T-helper 22 cell (primary cell): ENCODE results near the gene MRGPRF.
"Not testable (repeated sequence)": the region's sequence is repeated elsewhere in the genome, so short reads cannot be mapped to it uniquely, and the experiment has no call there.

Experiments
- DNase-seq: peaks from one replicate; pipeline ENCODE4 v3.0.0-alpha.2; 2020; ENCODE audit warnings: low read depth

The MRGPRF gene

DNA sequence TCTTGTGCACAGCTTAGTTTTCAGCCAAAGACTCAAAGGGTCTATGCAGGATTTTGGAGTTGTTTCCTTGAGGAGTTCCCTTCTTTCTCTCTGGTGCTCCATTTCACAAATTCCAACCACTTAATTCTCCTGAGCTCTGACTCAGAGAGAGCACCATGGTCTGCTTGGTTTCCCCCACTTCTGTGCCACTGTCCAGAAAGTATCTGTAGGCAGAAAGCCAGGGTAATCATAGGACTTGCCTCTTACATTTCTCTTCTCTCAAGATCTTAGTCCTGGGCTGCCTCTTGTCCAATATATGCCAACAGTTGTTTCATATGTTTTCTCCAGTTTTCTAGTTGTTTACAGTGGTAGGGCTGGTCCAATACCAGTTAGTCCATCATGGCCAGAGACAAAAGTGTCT lies 25.8 kb downstream of the MRGPRF start:
- no peak for DNase-seq

DNA sequence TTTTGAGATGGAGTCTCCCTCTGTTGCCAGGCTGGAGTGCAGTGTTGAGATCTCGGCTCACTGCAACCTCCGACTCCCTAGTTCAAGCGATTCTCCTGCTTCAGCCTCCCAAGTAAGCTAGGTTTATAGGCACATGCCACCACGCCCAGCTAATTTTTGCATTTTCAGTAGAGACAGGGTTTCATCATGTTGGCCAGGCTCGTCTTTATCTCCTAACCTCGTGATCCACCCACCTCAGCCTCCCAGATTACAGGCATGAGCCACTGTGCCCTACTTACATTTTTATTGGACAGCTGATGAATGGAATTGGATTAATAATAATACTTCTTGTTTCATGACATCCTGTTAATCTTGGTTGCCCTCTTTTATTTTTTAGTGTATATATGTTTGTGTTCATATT lies 29.2 kb downstream of the MRGPRF start:
- DNase-seq: no peak

DNA sequence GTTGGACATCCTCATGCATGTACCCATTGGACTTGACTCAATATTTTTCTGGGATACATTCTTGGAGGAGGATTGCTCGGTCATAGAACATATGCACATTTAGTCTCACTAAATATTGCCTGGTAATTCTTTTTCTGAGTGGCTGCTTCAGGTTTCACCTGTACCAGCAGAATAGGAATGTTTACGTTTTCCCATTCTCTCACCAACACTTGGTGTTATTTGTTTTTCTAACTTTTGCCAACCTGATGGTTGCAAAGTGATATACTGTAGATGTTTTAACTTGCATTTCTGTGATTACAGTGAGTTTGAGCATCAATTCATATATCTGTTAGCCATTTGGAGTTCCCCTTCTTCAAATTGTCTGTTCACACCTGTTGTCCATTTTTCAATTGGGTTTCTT lies 30.9 kb downstream of the MRGPRF start:
- no peak for DNase-seq

DNA sequence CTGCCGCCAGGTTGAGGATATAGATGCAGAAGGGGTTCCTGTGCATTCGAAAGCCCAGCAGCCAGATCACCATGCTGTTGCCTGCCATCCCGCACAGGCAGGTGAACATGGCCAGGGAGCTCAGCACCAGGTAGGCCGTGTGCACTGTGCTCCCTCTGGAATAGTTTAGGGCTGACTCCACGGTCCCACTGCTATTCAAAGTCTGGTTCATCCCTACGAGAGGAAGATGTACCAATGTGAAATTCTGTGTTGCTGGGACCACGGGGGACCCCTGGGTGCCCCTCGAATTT lies 32.3 kb downstream of the MRGPRF start, which contains the start of gene MRGPRD:
Gene MRGPRD (minus strand): TSS at position 211 of the 290 bp plus-strand sequence. CDS start 0 bp downstream, at position 211.
- DNase-seq: no peak

DNA sequence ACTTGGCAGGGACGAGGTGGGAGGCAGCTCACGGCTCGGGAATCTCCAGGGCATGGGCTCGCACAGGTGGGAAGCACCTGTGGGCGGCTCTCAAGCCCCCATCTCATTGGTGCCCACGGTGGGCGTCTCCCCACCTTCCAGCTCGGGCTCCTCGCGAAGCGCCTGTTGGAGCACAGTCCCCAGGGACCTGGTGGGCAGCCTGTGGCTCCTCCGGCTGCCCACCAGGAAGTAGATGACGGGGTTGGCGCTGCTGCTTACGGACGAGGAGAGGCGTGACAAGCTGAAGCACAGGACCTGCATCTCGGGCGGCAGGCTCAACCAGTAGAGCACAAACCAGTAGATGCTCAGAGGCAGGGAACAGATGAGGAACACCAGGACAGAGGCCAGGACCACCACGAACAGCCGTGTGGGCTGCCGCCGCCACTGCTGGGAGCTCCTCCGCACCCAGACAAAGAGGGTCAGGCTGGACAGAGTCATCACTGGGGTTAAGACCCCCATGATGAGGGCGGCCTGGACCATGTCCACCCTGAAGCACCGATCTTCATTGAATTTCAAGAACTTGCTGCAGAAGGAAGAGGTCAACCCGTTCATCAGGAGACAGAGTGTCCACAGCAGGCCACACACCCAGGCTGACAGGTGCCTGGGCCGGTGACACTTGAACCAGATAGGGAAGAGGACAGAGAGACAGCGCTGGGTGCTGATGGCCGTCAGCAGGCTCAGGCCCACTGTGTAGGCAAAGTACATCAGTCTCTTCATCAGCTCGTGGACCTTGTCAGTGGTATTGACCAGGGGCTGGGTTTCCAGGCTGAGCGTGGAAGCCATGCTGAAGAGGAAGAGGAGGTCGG lies 32.9 kb downstream of the MRGPRF start:
- no peak for DNase-seq

DNA sequence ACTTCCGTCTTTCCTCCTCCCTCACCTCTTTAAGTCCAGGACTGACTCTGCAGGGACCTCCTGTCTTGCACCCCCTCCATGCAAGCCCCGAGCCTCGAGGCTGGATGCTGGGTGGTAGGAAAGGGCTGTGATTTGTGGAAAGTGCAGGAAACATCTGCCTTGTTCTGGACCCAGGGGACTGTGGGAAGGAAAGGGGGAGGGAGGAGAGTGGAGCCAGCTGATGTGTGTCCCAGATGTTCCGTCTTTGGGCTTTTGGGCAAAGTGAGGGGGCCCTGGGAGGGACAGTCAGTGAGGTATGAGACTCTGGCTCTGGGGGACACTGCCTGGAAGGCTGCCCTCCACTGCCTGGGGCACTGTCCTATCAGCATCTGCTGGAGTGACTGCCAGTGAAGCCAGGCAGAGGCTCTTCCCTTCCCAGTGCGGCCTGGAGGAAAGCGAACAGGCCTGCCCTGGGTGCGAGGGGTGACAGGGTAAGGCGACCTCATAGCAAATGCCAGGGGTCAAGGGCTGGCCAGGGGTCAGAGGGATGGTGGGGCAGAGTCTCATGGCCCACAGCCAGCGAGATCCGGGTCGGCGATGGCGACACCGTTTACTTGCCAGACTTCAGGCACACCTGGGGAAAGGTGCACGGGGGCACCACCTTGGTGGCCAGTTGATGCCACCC lies 34.0 kb downstream of the MRGPRF start:
- DNase-seq: no peak

DNA sequence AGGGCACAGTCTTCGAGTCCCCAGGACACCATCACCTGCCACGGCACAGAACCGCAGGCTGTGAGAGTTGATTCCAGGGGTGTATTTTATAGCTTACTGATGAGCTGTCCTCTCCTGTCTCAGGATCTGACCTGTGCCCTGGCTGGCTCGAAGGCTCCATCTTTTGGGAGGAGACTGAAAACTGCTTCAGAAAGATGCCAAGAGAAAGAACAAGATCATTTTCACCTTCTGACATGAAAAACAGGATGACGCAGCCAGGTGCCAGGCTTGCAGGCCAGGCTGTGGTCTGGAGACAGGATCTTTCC lies 34.5 kb downstream of the MRGPRF start:
- no peak for DNase-seq

DNA sequence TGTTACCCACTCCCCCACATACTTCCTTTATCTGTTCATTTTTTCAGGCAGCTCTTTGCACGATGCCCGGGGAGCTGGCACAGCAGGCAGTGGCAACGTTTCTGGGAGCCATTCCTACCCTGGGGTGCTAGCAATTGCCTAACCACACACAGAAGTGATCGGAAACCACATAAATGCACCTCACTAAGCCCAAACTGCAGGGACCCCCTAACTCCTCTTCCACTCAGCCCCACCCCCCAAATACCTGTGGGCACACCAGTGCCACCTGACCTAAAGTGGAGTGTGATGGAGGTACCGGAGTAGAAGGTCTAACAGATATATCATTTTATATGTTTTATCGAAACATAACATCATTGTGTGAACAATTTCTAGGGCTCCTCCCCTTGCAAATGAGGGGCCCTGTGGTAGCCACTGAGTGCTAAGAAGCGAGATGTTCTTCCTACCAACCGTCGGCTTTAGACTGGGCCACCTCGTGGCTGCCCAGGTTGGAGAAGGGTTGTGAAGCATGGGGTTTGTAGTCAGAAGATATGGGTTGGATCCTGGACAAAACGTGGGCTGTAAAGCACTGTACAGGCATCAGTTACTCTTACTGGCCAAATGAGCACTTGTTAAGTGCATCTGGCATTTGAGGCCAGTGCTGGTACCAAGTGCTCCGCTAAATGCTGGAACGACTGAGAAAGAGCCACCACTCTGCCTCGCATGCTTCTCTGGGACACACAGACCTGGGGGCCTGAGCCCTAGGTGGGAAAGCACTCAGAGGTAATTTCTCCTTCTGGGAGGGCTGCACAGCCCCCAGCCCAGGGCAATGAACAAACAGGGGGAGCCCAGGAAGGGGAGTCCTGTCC lies 35.0 kb downstream of the MRGPRF start:
- no peak for DNase-seq

DNA sequence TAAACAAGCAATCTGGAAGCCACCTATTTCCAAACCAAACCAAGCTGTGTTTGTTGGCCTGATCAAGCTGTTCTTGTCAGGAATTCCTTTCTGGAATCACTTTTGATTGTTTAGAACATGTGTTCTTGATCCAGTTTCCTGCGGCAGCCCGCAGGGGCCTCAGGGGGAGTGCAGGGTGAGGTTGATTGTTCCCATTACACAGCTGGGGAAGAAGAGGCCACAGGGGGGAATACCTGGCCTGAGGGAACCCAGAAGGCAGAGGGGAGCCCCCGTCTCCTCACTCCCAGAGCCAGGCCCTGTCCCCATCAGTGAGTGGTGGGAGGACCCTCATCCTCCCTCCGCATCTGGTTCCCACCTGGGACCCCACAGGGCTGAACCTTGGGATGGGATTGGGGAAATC lies 36.5 kb downstream of the MRGPRF start:
- no peak for DNase-seq

DNA sequence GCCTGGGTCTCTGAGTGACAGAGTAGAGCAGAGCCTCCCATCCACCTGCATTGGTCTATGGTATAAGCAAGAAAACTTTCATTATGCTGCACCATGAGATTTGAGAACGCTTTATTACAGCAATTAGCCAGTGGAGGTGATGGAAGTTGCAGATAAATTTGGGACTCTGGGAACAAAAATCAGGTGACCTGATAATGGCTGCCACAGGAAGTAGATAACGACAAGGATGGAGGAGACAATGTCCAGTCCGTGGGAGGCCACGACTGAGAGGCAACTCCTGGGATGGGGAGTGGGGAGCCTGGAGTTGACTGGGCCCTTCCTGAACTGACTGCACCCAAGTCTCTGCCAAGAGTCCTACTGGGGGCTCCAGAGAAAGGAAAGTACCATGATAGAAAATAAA lies 37.0 kb downstream of the MRGPRF start:
- DNase-seq: no peak

DNA sequence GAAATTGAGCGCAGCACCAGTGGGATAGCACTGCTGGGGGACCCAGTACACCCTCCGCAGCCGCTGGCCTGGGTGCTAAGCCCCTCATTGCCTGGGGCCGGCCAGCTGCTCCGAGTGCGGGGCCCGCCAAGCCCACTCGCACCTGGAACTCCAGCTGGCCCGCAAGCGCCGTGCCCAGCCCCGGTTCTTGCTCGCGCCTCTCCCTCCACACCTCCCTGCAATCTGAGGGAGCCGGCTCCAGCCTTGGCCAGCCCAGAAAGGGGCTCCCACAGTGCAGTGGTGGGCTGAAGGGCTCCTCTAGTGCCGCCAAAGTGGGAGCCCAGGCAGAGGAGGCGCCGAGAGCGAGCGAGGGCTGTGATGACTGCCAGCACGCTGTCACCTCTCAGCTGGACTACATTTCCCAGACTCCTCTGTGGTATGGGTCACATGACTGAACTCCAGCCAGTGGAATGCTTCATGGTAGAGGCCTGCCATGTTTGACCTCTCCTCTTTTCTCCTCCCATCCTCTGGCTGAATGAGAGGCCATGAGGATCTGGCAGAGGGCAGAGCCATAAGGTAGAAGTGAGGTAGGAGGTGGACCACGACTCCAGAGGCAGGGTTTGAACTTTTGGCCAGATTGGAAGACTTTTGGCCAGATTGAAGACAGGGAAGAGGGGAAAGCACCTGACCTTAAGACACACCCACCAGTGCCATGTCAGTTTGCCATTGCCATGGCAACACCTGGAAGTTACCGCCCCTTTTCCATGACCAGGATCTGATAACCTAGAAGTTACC lies 38.4 kb downstream of the MRGPRF start:
- no peak for DNase-seq

DNA sequence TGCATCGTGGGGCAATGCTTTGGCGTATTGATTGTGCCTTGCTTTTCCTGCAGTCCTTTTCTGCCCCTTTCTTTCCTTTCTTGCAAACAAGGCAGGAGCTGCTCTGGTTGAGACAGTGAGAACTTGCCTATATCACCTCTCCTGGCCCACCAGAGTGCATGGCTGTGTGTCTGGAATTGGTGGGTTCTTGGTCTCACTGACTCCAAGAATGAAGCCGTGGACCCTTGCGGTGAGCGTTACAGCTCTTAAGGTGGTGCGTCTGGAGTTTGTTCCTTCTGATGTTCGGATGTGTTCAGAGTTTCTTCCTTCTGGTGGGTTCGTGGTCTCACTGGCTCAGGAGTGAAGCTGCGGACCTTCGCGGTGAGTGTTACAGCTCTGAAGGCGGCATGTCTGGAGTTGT lies 39.3 kb downstream of the MRGPRF start:
- not testable (repeated sequence) for DNase-seq

DNA sequence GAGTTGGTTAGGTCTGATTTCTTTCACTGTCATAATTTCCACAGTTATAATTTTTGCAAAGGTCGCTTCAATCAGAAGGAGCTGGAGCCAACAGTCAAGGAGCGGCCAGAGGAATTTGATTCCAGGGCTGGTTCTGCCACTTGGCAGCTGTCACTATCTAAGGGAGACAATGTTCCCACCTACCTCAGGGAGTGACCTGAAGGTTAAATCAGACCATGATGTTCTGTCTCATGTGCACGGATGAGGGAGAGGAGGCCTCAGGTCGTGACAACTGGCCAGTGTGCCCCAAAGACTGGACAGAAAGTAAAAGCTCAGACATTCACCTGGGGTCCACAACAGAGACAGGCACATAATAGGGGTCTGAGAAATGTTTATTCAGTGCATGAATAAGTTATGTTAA lies 39.8 kb downstream of the MRGPRF start:
- no peak for DNase-seq

DNA sequence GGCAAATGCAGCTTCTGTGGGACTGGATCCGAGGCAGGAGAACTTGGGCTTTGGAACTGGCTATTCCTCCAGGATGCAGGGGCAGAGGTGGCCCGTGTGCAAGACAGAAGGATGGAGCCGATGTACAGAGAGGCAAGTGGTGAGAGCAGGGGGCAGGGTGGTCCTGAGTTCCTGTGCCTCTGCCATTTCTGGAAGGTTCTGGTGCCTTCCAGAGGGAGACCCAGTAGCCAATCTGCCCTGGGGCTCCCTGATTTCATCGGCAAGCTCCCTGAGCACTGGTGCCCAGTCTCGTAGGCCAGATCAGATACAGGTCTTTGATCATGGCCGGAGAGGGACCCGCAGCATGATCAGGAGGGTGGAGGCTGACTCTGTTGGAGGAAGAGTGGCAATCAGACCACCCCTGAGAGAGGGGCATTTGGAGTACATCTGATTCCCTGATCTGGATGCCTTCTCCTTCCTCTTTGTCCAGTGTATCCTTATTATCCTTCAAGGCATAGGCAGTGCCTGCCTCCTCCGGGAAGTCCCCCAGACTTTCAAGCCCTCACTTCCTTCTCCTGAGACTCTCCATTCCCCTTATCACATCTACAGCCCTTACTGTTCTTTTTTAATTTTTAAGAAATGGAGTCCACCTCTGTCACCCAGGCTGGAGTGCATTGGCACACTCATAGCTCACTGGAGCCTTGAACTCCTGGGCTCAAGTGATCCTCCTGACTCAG lies 42.0 kb downstream of the MRGPRF start:
- DNase-seq: no peak

DNA sequence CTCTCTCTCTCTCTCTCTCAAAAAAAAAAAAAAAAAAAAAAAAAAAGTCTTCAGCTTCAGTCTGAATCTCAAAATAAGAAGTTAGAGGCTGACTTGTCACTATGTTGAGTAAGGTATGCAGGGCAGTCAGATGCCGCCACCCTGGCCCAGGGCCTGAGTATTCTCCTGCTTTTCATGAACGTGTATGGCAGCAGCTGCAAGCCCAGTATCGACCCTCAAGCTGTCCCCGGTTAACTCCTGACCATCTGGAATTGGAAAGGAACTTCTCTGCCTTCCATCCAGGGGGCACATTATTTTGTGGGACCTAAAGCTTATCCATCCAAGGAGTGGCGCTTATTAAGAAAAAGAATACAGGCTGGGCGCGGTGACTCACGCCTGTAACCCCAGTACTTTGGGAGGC lies 43.7 kb downstream of the MRGPRF start:
- DNase-seq: no peak

DNA sequence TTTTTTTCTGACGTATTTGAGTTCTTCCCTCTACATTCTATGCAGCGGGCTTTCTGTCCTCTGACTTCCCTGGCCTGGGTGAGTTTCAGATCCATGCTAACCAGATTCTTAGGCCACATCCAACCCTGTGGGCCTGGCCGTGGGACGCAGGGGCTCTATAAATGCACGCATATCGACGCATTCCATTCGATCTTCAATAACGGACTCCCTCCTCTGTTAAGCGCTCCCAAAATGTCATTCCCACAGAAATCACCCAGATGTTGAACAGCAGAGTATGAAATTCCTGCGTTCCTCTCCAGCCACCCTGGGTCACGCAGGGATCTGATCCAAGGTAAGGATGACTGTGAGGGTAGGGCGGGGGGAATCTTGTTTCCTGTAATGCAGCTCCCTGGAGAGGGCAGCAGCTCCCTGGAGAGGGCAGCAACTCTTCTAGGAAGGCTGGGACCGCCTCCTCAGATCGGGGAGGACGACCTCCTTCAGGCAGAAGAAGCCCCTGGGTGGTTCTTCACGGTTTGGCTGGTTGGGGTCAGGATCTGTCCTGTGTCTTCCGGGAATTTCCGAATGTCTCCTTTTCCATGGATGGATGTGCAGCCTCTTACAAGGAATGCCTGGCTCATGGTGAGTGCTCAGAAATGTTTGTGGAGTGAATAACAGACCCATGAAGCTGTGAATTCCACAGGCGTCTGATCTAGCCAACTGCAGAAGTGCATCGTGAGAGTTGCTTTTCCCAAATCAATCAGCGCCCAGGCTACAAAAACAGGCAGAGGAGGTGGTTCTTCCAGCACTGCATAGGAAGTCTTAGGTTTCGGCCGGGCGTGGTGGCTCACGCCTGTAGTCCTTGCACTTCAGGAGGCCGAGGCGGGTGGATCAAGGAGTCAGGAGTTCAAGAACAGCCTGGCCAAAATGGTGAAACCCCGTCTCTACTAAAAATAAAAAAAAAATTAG lies 44.5 kb downstream of the MRGPRF start:
- DNase-seq: no peak

DNA sequence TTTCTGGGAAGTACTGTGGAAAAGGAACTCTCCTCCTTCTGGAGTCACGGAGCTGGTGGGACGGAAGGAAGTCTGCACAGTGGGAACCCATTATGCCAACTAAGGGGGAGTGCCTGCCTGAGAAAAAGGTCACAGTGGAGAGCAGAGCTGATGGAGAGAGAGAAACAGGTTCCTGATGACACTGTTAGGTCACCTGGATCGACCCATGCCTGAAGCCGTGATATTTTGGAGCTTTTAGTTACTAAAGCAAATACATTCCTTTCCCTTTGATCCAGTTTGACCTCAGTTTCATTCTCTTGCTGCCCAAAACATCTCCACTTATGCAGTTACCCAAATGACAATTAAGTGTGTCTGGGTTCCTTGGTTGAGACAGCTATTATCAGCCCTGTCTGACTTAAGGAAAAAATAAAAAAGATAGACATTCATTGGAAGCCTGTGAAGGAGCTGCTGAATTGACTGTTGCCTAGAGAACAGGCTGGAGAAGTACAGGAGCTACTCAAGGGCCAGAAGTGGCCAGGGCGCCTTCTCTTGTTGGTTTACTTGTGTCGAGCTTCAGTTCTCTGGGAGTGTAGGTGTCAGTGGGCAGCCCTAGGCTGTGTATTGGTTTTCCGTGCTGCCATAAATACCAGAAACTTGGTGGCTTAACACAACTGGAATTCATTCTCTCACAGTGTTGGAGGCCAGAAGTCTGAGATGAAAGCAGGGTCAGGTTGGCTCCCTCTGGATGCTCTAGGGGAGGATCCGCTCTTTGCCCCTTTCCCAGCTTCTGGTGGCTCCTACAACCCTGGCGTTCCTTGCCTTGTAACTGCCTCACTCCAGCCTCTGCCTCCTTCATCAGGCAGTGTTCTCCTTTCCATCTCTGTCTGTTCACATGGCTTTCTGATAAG lies 45.9 kb downstream of the MRGPRF start:
- no peak for DNase-seq

DNA sequence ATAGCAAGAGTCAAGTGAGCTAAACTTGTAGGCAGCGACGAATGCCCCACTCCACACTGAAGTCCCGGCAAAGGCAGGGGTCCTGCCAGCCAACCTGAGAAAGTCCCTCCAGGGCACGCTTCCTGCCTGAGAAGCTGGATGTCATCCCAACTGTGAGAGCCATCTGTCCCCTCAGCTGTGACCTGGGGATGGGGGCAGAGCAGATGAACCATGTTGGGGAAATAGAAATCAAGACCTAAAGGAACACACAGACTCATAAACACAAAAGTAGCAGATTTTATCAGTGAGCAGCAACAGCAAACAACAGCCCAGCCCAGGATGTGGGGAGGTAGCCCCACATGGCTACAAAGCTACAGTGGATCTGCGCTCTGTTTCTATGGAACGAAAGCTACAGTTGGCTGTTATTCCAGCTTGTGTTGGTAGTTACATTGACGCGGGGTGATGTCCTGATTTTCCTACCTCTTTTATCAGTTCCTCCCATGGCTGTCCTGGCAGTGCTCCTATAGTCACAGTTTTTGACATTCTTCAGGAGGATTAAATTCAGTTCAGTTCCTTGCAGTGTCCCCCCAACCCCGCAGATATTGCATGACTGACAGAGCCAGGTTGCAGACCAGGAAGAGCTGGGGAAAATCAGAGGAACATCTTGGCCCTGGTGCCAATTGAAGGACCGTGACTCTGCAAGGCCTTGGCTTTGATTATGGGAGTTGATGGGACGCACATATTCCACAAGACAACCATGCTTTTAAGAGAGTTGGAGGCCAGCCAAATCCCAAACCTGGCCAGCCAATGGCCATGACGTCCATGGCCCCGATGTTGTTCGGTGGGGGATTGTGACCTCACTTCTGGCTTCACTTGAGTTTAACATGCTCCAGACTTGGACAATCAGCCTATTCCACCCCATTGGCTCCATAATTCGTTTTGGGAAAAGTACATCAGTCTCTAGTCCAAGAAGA lies 46.9 kb downstream of the MRGPRF start:
- DNase-seq: no peak
